Measurements from ENCODE around the gene TMX1.

DNA sequence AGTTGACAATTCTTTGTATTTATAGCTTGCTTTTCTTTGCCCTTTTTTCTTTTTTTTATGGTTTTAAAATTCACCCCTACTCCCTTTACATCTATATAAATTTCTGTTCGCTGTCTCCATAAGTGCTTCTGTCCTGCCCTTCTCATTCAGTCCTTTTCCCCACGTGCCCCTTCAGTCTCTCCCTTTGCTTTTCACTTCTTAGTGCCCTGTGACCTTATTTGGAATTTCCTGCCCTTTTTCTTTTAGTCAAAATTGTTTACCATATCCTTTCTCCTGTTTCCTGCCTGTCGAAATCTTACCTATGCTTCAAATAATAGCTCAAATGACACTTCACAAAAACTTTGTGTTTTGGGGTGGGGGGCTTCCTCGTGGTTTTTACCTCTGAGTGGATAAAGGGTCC is 6.0 kb downstream of the TMX1 start:
- TF ChIP-seq, protein P1, sequence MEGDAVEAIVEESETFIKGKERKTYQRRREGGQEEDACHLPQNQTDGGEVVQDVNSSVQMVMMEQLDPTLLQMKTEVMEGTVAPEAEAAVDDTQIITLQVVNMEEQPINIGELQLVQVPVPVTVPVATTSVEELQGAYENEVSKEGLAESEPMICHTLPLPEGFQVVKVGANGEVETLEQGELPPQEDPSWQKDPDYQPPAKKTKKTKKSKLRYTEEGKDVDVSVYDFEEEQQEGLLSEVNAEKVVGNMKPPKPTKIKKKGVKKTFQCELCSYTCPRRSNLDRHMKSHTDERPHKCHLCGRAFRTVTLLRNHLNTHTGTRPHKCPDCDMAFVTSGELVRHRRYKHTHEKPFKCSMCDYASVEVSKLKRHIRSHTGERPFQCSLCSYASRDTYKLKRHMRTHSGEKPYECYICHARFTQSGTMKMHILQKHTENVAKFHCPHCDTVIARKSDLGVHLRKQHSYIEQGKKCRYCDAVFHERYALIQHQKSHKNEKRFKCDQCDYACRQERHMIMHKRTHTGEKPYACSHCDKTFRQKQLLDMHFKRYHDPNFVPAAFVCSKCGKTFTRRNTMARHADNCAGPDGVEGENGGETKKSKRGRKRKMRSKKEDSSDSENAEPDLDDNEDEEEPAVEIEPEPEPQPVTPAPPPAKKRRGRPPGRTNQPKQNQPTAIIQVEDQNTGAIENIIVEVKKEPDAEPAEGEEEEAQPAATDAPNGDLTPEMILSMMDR (IDR thresholded peaks at IDR 0.05): no peak
- no peak for TF ChIP-seq POLR2A (IDR thresholded peaks at IDR 0.05)
- TF ChIP-seq POLR2AphosphoS5 (IDR thresholded peaks at IDR 0.05): no peak
